Stomach (tissue), 4 donors: ENCODE measurements around the gene GRIA3.

ENCODE experiments used
- CTCF ChIP-seq, 7 experiments: fragments of 450-650 bp in 4 of 7; fragments of 200-600 bp in 3 of 7; sonication (generic) in 3 of 7; IDR thresholded peaks; one replicate each; pipeline ENCODE4 v1.5.1; 2016 to 2019; ENCODE audit warnings: antibody characterized with exemption in 7 of 7, control low read depth in 2 of 7, mild to moderate bottlenecking in 1 of 7
- EP300 ChIP-seq: sonication (generic); formaldehyde crosslinking; IDR thresholded peaks from one replicate; pipeline ENCODE4 v1.6.1; 2017; ENCODE audit warnings: antibody characterized with exemption
- POLR2A ChIP-seq, 4 donors: fragments of 450-650 bp; IDR thresholded peaks; one replicate each; pipeline ENCODE4 v1.6.1; 2016; ENCODE audit warnings: antibody characterized with exemption in 4 of 4, control low read depth in 2 of 4, mild to moderate bottlenecking in 1 of 4, moderate library complexity in 1 of 4

DNA sequence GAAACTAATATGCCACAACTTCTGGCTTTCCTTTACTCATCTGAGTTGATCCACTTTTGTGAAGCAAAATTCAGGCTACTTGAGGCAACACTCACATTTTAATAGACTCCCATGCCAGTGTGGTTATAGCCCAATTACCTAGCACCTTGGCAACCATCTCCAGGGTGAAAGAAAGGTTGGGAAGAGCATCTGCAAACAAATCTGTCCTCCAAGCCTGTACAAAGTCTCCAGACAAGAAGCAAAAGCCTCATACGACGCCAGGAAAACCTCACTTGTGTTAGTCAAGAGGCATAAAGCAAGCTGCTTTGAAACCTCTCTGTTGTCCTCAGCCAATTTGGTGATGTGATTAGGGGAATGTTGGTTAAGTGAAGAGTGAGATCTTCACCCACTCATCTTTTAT, 302.2 kb downstream of the GRIA3 start:
- TF ChIP-seq CTCF (IDR thresholded peaks at IDR 0.05) (no peak), EP300 (no peak), POLR2A (IDR thresholded peaks at IDR 0.05) (no peak)
